22Rv1 (cell line): ENCODE results near the gene PCDH9.

Source experiments
- ZFX ChIP-seq: fragments of 450-650 bp; IDR thresholded peaks from 2 replicates; pipeline ENCODE4 v1.6.1; 2017; ENCODE audit warnings: antibody characterized with exemption, borderline replicate concordance
- TF ChIP-seq, protein P1 (sequence below): fragments of 450-650 bp; IDR thresholded peaks from 2 replicates; pipeline ENCODE4 v1.5.1; 2017; ENCODE audit warnings: mild to moderate bottlenecking

GRCh38 chr13:67015976-67016600 is 214.0 kb downstream of the PCDH9 start:
- TF ChIP-seq, protein P1, sequence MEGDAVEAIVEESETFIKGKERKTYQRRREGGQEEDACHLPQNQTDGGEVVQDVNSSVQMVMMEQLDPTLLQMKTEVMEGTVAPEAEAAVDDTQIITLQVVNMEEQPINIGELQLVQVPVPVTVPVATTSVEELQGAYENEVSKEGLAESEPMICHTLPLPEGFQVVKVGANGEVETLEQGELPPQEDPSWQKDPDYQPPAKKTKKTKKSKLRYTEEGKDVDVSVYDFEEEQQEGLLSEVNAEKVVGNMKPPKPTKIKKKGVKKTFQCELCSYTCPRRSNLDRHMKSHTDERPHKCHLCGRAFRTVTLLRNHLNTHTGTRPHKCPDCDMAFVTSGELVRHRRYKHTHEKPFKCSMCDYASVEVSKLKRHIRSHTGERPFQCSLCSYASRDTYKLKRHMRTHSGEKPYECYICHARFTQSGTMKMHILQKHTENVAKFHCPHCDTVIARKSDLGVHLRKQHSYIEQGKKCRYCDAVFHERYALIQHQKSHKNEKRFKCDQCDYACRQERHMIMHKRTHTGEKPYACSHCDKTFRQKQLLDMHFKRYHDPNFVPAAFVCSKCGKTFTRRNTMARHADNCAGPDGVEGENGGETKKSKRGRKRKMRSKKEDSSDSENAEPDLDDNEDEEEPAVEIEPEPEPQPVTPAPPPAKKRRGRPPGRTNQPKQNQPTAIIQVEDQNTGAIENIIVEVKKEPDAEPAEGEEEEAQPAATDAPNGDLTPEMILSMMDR: no peak
- no peak for TF ChIP-seq ZFX
